ENCODE data around the gene ADAMTS6.

- TF ChIP-seq CTCF (IDR thresholded peaks at IDR 0.05) = no peak
- TF ChIP-seq EP300 (IDR thresholded peaks at IDR 0.05) = no peak
Observed at GRCh38 chr5:65305913-65306312, 175.8 kb downstream of the ADAMTS6 start.

All from upper lobe of left lung (tissue), 4 donors.